ENCODE data around the gene CILP.

CILP gene

DNA sequence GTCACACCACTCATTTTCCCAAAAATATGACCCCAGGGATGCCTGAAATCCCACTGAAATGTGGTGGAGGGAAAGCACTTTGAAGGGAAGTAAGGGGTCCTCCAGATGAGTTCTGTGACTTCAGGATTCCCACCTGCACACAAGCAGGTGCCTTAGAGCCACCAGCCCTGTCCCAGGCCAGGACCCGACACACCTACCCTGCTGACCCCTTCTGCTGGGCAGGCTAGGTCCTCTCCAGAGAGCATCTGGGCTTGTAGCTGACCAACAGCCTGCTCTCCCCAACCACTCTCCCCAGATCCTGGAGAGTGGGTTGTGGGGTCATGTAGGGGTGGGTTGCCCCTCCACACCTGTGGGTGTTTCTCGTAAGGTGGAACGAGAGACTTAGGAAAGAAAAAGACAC lies 14.9 kb upstream of the CILP start:
- DNase-seq (ENCODE audit: low read depth in 2 of 2), result no peak

DNA sequence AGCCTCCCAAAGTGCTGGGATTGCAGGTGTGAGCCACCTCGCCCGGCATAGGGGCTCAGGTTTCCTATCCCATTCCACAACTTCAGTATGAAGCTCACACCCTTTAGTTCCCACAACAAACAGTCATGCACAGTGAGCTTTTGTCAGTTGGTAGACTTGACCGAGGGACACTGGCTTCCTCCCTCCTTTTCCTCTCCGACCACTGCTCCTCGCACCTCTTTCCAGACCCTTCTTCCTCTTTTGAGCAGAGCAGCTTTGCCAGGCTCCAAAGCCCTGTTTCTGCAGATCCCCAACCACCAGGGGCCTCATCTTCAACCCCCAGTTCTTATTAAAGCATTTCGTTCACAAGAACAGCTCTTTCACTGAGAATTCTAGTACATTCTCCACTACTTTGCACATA lies 12.7 kb upstream of the CILP start:
- no peak for DNase-seq (ENCODE audit: low read depth in 2 of 2)

DNA sequence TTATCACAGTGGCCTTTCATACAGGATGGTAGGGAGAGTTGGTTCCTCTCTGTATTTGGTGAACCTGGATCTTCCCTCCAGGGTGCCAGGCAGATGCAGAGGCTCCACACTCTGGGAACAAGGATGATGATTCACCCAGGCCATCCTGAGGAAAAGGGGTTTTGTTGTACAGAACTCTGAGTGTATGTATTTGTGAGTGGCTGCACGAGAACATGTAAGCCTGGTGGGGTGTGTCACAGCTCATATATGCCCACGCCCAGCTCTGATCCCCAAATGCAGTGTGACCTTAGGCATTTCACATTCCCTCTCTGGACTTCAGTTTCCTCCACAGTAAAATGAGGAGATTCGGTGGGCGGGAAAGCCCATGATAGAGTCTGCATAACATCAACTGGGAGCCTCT lies 11.6 kb upstream of the CILP start:
- no peak for DNase-seq (ENCODE audit: low read depth in 2 of 2)

DNA sequence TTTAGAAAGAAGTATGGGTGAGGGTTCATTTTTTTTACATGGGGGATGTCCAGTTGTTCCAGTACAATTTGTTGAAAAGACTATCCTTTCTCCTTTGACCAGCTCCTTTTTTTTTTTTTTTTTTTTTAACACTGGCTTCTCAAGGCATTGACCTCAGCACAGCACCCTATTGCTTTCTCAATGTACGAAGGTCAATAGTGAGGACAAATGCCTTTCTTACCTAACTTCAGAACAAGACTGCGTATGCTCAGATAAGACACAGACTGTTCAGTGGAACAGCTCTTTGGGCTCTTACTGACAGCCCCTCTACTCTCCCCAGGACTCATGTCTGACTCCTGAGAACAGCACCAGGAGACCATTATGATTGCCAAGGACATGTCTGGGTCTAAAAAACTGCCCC lies 10.4 kb upstream of the CILP start:
- no peak for DNase-seq (ENCODE audit: low read depth in 2 of 2)

DNA sequence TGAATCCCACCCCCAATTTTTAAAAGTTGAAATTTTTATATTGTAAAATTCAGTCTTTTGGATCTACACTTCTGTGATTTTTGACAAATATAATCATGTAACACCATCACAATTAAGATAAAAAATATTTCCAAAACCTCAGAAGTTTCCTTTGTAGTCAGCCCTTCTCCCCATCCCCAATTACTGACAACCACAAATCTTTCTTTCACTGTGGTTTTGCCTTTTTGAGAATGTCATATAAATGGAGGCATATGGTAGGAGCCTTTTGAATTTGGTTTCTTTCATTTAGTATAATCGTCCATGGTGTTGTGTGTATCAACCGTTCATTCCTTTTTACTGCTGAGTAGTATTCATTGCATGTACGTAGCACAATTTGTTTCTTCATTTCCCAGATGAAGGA lies 7.9 kb upstream of the CILP start:
- no peak for DNase-seq (ENCODE audit: low read depth in 2 of 2)

DNA sequence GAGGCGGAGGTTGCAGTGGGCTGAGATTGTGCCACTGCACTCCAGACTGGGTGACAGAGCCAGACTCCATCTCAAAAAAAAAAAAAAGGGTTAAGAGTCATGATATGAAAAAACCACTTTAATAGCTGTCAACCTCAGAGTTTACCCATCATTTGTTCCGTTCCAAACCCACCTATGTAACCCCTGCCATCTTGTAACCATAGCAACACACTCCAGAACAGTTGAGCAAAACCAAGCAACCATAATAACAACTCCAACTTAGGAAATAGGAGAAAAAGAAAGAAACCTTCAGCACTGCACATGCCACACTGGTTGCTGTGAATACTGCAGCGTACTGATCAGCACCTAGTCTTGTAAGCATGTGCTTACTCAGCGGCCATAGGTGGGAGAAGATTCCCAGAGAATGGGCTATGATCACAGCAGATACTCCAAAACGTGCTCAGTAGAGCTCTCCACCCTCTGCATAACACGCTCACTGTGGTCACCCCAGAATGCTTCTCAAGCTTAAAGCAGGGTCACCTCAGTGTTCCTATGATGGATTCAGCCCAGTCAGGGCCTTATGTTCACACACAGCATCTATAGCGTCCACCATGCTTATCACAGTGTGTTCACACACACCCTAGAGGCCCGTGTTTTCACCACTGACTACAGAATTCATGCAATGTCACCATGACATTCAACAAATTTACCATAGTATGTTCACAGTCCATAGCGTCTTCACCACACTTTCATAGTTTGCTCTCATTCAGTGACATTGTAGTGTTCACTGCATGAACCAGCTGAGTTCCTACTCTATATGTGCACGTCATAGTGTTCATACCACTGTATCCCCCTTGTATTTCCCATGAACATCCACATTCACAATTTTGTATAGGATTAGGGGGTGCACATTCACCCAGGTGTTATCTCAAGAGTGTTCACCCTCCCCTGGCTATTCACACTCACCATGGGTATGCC lies 6.5 kb upstream of the CILP start:
- DNase-seq (ENCODE audit: low read depth in 2 of 2), result no peak

DNA sequence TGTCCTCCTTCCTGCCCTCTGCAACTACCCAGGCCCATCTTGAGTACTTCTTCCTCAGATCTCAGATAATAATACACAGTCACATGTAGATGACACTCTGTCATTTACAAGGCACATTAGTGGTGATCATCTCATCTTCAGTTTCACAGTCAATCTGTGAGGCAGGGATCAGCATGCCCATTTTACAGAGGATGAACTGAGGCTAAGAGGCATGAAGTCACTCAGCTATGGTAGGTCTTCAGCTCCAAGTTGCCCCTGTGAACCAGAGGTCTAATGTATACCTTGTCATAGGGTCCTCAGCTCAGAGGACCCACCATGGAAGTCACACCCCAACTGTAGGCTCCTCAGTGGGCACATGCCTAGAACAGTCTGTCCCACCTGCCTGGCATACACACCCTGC lies 4.2 kb upstream of the CILP start:
- no peak for DNase-seq (ENCODE audit: low read depth in 2 of 2)

DNA sequence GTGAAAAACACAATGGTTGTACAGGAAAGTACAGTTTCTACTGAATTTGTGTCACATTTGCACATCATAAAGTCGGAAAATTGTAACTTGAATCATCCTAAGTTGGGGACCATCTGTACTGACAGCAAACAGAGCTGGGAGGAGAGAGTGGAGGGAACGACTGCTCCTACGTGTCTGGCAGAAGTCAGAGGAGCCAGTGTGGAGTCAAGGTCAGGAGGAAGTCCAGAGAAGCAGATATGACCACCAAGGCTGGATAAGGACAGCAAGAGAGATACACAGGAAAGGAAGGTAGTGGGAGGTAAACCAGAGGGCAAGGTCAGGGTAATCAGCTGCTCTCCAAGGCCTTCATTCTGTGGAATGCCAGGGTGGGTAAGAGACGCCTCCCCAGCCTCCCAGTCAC lies 2.7 kb upstream of the CILP start:
- DNase-seq (ENCODE audit: low read depth in 2 of 2), result no peak

DNA sequence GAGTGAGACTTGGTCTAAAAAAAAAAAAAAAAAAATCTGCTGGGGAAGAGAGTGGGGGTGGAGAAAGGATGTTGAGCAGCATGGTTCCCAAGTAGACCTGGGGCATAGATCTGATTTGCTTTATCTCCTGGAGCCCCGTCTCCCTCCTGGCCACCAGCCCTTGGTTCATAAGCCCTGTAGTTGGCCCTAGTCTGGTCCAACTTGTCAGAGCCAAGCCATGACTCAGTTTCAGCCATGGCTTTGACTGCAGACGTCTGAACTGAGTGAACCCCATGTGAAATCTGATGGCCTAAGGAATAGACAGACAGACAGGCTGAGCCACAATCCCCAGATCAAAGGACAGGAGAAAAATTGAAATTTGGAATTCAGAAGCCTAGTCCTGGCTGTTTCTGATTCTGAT lies 2.0 kb upstream of the CILP start:
- DNase-seq (ENCODE audit: low read depth in 2 of 2), result no peak

DNA sequence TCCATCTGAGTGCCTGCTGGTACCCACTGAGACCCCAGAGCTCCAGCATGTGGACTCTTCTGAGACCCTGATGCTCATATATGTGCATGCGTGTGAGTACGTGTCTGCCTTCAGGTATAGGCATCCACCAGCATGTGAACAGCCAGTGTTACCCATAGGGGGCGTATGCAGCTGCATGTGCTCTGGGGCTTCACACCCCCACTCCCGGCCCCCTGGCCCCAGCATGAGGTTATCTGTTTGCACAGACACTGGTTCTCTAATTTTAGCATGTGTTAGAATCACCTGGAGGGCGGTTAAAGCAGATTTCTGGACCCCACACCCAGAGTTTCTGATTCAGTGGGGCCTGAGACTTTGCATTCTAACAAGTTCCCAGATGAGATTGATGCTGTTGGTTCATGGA lies 824 bp upstream of the CILP start:
- DNase-seq (ENCODE audit: low read depth in 2 of 2), result peak in 1 of 2 donors; percentile 14

DNA sequence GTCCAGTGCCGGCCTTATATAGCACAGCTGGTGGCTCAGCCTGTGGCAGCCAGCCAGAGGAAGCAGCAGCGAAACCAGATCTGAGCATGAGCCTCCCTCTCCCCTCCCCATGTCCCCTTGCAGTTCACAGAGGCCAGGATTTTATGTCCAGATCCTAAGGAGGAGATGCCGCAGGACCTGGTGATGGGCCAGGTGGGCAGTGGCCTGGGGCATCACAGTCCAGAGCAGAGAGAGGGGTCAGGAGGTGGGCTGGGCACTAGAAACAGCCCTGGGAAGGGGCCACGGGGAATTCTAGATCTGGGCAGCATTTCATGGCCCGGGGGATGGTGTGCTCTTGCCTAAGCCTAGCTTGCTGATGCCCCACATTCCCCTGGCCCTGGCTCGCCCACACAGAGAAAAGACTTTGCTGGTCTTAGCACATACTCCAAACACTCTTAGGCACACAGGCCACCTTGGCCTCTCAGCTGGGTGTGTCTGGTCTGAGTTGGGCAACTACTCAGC lies 259 bp upstream of the CILP start:
- DNase-seq (ENCODE audit: low read depth in 2 of 2), result no peak

DNA sequence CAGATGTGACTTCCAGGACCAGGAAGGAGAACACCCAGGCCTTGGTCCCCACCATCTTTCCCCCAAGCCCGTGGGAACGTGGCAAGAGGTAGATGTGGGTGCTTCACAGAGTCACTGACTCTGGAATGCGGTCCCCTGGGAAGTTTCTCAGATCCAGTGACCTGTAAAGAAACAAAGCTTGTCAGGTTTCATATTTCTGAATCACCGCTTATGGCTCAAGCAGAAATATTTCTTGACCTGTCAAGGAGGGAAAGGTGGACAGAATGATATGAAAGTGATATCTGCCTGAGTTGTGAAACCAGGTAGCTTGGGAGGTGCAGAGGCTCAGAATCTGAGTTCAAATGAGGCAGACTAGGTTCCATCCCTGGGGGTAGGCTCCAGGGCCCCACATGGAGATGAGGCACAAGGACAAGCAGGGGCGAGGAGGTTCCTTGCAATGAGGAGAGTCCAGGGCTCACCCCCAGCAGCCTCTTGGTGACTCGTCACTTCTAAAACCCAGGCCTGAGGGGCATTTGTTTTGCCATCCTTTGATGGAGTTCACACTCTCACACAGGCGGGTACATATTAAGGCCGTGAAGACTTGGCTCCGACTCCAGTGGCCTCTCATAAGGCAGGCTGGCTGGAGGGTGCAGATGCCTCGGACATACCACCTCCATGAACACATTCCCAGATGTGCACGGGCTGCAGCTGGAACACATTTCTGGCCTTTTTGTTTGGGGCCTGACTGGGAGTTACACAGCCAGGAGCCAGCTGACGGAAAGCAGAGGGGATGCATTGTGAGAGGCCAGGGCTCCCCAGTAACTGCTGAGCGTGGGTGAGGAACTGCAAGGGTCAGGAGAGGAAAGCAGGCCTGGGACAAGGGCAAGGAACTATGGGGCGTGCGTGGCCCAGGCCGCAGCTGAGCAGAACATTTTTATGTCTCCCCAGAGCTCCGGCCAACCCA lies 1.3 kb downstream of the CILP start:
- DNase-seq (ENCODE audit: low read depth in 2 of 2), result no peak

DNA sequence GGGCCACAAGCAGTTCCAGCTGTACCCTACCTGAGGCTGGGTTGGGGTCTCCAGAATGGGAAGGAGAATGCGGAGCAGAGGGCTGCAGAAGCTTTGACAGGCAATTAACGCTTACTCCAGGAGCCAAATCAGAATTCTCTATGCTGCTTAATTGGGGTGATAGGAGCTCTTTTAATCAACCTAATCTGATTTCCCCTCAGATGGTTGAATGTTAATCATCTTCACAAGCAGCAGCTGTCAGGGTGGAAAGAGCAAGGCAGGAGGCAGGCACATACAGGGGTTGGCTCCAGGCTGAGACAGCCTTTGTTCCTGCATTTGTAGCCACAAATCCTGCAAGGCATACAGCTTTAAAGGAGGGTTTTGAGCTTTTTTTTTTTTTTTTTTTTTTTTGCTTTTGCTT lies 2.6 kb downstream of the CILP start:
- DNase-seq (ENCODE audit: low read depth in 2 of 2), result no peak

DNA sequence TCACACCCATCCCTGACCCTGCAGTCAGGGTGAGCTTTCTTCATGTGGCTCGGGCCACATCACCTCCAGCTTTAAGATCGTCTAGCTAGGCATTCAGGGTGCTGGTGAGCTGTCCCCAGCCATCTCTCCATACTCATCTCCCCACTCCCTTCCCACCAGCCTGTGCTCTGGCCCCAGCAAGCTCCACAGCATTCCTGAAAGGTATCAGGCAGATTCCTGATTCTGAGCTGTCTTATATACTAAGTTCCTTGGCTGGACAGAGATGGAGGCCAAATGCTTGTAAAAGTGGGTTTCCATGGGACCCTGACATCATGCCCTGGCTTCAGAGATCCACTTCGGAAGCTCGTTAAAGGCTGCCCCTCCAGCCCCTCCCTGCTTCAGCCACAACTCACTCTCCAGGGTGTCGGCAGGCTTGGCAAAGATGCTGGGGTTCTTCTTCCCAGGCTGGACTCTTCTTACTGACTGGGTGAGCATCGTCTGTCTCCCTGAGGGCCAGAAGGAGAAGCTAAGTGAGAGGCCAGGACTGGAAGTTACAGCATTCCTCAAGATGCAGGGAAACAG lies 3.9 kb downstream of the CILP start:
- no peak for DNase-seq (ENCODE audit: low read depth in 2 of 2)

DNA sequence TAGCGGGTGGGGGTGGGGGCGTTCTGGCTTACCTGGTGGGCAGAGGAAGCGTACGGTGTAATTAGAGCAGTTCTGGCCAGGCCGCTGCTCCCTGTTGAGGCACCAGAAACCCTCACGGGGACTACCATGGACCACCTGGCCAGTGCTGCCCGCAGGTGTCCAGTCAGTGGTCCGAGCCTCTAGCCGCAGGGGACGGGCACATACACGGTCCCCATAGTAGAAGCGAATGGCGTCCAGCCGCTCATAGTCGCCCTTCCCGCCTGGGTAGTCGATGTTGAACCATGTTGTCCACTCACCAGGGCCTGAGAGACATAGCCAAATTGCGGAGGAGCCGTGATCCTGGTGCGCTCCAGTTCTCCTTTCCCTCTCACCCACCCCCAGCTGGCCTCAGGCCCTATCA lies 4.5 kb downstream of the CILP start:
- no peak for DNase-seq (ENCODE audit: low read depth in 2 of 2)

DNA sequence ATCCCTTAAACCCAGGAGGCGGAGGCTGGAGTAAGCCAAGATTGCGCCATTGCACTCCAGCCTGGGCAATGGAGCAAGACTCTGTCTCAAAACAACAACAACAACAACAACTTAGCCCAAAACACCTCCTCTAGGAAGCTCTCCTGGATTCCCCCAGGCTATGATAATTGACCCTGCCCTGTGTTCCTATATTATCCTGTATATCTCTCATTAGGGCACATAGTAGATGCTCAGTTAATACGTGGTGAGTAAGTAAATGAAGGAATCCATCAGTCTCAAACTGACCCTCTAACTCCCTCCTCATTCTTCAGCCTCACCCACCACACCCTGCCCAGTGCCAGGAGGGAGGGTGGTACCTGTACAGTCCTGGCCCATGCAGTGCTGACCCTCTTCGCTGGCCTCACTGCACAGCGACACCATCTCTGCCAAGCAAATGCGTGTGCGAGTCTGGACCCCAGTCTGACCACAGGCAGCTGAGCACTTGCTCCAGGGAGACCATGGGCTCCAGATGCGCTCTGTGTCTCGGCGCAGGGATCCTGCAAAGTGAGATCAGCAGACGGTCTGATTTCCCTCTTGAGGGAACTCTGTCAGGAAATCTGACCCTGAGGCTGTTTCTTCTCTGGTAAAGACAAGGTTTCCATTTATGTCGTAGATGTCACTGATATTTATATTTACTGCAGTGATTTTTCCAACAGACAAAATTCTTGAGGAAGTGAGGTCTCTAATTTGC lies 6.2 kb downstream of the CILP start:
- DNase-seq (ENCODE audit: low read depth in 2 of 2), result no peak

DNA sequence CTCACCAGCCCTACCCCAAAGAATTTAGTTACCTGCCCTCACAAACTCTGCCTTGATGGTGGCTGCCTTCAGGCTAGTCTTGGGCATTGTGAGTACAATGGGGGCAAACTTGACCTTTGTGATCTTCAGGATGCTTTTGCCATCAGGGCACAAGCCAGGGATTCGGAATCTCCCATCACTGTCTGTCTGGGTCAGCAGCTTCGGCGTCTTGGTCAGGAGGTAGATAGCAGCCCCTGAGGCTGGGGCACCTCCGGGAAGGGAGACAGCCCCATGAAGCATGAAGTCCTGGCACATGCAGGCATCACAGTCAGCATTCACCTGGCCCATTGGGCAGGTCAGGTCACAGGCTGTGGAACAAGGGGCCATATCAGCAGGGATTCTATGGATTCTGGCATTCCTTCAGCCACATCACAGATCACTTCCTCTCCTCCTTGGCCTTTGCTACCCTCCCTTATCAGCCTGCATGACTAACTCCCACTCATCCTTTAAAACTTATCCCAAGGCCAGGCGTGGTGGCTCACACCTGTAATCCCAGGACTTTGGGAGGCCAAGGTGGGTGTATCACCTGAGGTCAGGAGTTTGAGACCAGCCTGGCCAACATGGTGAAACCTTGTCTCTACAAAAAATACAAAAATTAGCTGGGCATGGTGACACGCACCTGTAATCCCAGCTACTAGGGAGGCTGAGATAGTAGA lies 6.9 kb downstream of the CILP start:
- no peak for DNase-seq (ENCODE audit: low read depth in 2 of 2)

DNA sequence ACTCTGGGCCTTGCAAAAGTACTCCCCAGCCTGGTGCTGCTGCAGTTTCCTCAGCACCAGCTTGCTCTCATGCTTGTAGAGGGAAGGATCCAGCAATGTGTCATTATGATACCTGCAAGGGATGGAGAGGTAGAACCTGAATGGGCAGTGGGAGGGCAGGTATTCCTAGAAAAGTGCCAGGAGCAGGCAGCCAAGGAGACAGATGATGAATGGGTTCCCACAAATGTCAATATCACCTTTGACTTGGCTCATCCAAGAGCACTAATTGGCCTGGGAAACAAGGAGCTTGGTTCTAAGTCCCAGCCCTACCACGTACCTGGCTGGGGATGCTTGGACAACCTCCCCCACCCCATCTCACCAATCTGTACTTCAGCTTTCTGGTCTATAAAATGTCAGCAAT lies 9.4 kb downstream of the CILP start:
- DNase-seq (ENCODE audit: low read depth in 2 of 2), result no peak

DNA sequence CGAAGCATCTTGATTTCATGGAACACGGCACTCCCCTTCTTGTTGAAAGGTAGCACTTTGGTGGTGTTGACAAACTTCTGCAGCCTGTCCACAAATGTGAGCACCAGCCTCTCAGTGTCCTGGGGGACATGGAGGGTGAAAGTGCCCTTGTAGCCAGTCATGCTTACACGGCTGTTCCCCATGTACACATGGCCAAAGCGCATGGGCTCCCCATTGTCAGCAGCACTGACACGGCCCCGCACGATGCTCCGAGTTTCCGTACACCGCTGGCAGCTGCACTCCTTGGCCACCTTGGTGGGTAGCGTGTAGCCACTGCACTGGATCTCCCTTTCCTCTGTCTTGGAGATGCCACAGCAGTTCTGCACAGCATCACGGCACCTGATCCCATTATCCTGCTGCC lies 12.7 kb downstream of the CILP start:
- no peak for DNase-seq (ENCODE audit: low read depth in 2 of 2)

DNA sequence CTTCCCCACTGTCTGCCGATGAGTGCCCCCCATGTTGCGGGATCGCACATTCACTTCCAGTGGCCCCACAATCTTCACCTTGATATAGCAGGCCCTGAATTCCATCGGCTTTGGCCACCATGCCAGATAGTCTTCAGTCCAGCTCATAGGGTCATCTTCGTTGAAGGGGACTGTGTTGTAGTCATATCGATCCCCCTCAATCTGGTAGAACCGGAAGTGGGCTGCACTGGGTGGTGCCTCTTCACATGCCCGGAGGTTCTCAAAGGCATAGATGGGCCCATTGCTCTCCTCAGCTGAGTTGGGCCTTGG lies 14.0 kb downstream of the CILP start:
- DNase-seq (ENCODE audit: low read depth in 2 of 2), result no peak

DNA sequence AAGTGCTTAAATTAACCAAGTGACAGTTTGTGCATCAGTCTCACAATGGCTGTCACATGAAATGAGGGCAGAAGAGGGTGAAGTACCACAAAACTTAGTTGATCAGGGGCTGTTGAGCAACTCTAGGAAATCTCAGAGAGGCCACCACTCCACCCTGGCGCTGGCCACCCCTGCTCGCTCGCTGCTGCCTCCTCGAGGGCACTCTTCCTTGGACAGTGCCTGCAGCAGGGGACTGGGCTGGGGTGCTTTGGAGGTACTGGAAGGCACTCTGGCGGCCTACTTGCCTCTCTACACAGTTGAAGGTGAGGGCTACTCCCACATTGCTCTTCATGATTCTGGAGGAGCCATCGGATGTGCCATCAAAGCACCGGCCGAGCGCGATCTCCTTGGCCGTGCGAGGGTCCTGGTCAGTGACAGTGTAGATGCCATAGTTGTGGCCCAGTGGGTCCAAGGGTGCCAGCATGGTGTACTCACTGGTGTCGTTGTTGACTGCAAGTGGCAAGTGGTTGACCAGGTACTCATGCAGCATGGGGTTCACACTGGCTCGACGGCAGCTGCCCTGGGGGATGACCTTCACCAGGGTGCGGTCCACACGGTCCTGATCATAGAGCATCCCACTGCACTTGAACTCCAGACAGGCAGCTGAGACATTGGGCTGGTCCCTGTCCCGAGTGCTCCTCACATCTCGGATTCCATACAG lies 14.5 kb downstream of the CILP start:
- DNase-seq (ENCODE audit: low read depth in 2 of 2), result no peak

Measured in activated CD8-positive, alpha-beta memory T cell treated with anti-CD3 and anti-CD28 coated beads for 4 hours (primary cell).